CD4-positive, CD25-positive, alpha-beta regulatory T cell (primary cell): ENCODE measurements around the gene NEB. TPM values are rescaled to one million over a fixed set of nuclear protein-coding genes. Genes with fewer than 3 reads are reported as not detected.
A peak's percentile ranks its signal among the peaks of the same experiment; 100 is the strongest.
"Not testable (repeated sequence)": the region's sequence is repeated elsewhere in the genome, so short reads cannot be mapped to it uniquely, and the experiment has no call there.

Source experiments
- ATAC-seq, 2 donors: fragments of 150-1000 bp; cut with Tn5 transposase; one replicate each; pipeline ENCODE4 v1.10.0; 2021; ENCODE audit warnings: low read depth in 2 of 2, moderate number of reproducible peaks in 2 of 2, moderate library complexity in 1 of 2
- DNase-seq, 3 donors: peaks; one replicate each; pipeline versions ENCODE4 v3.0.0 to v3.0.0-alpha.2; 2012 to 2022; ENCODE audit warnings: mixed read lengths in 1 of 3
- H3K27ac ChIP-seq: one replicate; pipeline ENCODE4 v1.7.0; 2013; ENCODE audit warnings: mild to moderate bottlenecking, low read length; ENCODE audit not compliant: insufficient read depth, poor library complexity, severe bottlenecking
- H3K27me3 ChIP-seq: one replicate; pipeline ENCODE4 v1.7.0; 2013; ENCODE audit warnings: low read length; ENCODE audit not compliant: control insufficient read depth, insufficient read depth
- H3K36me3 ChIP-seq: one replicate; pipeline ENCODE4 v1.7.0; 2013; ENCODE audit warnings: mild to moderate bottlenecking, low read length, moderate library complexity; ENCODE audit not compliant: control insufficient read depth, insufficient read depth
- H3K4me1 ChIP-seq: 2 replicates; pipeline ENCODE4 v1.7.0; 2013; ENCODE audit warnings: mild to moderate bottlenecking, low read length; ENCODE audit not compliant: insufficient read depth, control insufficient read depth, poor library complexity, severe bottlenecking
- H3K4me3 ChIP-seq: one replicate; pipeline ENCODE4 v1.7.0; 2013; ENCODE audit warnings: low read depth, mild to moderate bottlenecking, low read length, moderate library complexity
- H3K9me3 ChIP-seq, 2 experiments: 1 replicate in 1 of 2; 2 replicates in 1 of 2; pipeline ENCODE4 v1.7.0; 2013; ENCODE audit warnings: low read length in 2 of 2, mild to moderate bottlenecking in 1 of 2, moderate library complexity in 1 of 2; ENCODE audit not compliant: control insufficient read depth in 2 of 2
- H3K27ac Mint-ChIP-seq, 3 donors: one replicate each; pipeline ENCODE4 v1.8.0; 2020 to 2022; ENCODE audit warnings: mild to moderate bottlenecking in 3 of 3, mixed read lengths in 3 of 3, moderate library complexity in 2 of 3
- H3K27me3 Mint-ChIP-seq: one replicate; pipeline ENCODE4 v1.8.0; 2022; ENCODE audit warnings: mild to moderate bottlenecking, mixed read lengths
- H3K36me3 Mint-ChIP-seq: one replicate; pipeline ENCODE4 v1.8.0; 2020; ENCODE audit warnings: mixed read lengths
- H3K4me1 Mint-ChIP-seq, 4 donors: one replicate each; pipeline ENCODE4 v1.8.0; 2020 to 2022; ENCODE audit warnings: mixed read lengths in 4 of 4, mild to moderate bottlenecking in 1 of 4
- H3K4me3 Mint-ChIP-seq, 4 donors: one replicate each; pipeline ENCODE4 v1.8.0; 2020 to 2022; ENCODE audit warnings: mild to moderate bottlenecking in 4 of 4, mixed read lengths in 4 of 4, moderate library complexity in 3 of 4
- H3K9me3 Mint-ChIP-seq, 7 donors: one replicate each; pipeline ENCODE4 v1.8.0; 2020 to 2022; ENCODE audit warnings: mixed read lengths in 7 of 7, mild to moderate bottlenecking in 3 of 7, moderate library complexity in 2 of 7
- polyA plus RNA-seq, 4 donors: library from polyadenylated mRNA; unstranded; fragments of 300-500 nt; fragmentation: Illumina TruSeq; gene quantifications; one replicate each; pipeline ENCODE4 v1.2.3, GENCODE V29; 2021
- total RNA-seq: library from RNA; stranded (reverse); gene quantifications from one replicate; pipeline ENCODE4 v1.2.3, GENCODE V29; 2022

Gene NEB
- total and polyA plus RNA-seq, 5 donors from 2014 or later = 0.06 to 1.3 (median 0.24) TPM; not detected in 1

GRCh38 chr2:151581300-151581699 lies 153.0 kb downstream of the NEB start:
- not testable (repeated sequence) for H3K4me1 ChIP-seq, H3K27me3 Mint-ChIP-seq, DNase-seq, H3K27ac Mint-ChIP-seq, H3K36me3 ChIP-seq, H3K9me3 Mint-ChIP-seq, H3K4me3 Mint-ChIP-seq, H3K4me3 ChIP-seq, H3K27ac ChIP-seq, H3K27me3 ChIP-seq, H3K9me3 ChIP-seq, H3K4me1 Mint-ChIP-seq, ATAC-seq, H3K36me3 Mint-ChIP-seq

GRCh38 chr2:151580697-151581096 lies 153.6 kb downstream of the NEB start:
- H3K27me3 ChIP-seq, H3K36me3 Mint-ChIP-seq, H3K27ac ChIP-seq, H3K27me3 Mint-ChIP-seq, H3K9me3 ChIP-seq, DNase-seq, H3K4me1 ChIP-seq, H3K4me3 Mint-ChIP-seq, H3K9me3 Mint-ChIP-seq, H3K36me3 ChIP-seq, H3K4me3 ChIP-seq, H3K4me1 Mint-ChIP-seq, H3K27ac Mint-ChIP-seq: not testable (repeated sequence)
- ATAC-seq = peak; percentile 57 to 76

- H3K36me3 ChIP-seq = no peaks in the 10 kb centered on the region
- no peak overlapping the region for H3K4me3 Mint-ChIP-seq
- no peak for DNase-seq
- peaks cover 4% of the 10 kb centered on the region for H3K36me3 Mint-ChIP-seq
- no peaks in the 10 kb centered on the region for H3K4me1 Mint-ChIP-seq
- H3K4me1 ChIP-seq = no peaks in the 10 kb centered on the region
- H3K4me3 ChIP-seq = no peak overlapping the region
- H3K27ac Mint-ChIP-seq = no peak overlapping the region
- no peak overlapping the region for H3K27ac ChIP-seq
- no peaks in the 10 kb centered on the region for H3K27me3 Mint-ChIP-seq
- ATAC-seq = no peak
- no peaks in the 10 kb centered on the region for H3K27me3 ChIP-seq
- H3K9me3 Mint-ChIP-seq = no peaks in the 10 kb centered on the region
- H3K9me3 ChIP-seq = no peaks in the 10 kb centered on the region
Observed at GRCh38 chr2:151577116-151577515, 157.2 kb downstream of the NEB start.

GRCh38 chr2:151576080-151576479 lies 158.2 kb downstream of the NEB start:
- H3K4me3 ChIP-seq = no peak overlapping the region
- no peak overlapping the region for H3K27ac Mint-ChIP-seq
- DNase-seq (no peak), ATAC-seq (no peak)
- no peaks in the 10 kb centered on the region for H3K4me1 Mint-ChIP-seq
- H3K9me3 ChIP-seq = no peaks in the 10 kb centered on the region
- no peaks in the 10 kb centered on the region for H3K27me3 Mint-ChIP-seq
- H3K9me3 Mint-ChIP-seq = no peaks in the 10 kb centered on the region
- H3K36me3 ChIP-seq = no peaks in the 10 kb centered on the region
- H3K4me1 ChIP-seq = no peaks in the 10 kb centered on the region
- no peaks in the 10 kb centered on the region for H3K27me3 ChIP-seq
- peaks cover 4% of the 10 kb centered on the region for H3K36me3 Mint-ChIP-seq
- no peak overlapping the region for H3K4me3 Mint-ChIP-seq
- H3K27ac ChIP-seq = no peak overlapping the region

- Histone ChIP-seq H3K4me3 (no peak overlapping the region), H3K36me3 (no peaks in the 10 kb centered on the region), H3K27me3 (no peaks in the 10 kb centered on the region), H3K4me1 (no peaks in the 10 kb centered on the region), H3K9me3 (no peaks in the 10 kb centered on the region), H3K27ac (no peak overlapping the region)
- Mint-ChIP-seq H3K27ac (no peak overlapping the region), H3K4me3 (no peak overlapping the region), H3K36me3 (peaks cover 4% of the 10 kb centered on the region), H3K9me3 (no peaks in the 10 kb centered on the region), H3K4me1 (no peaks in the 10 kb centered on the region), H3K27me3 (no peaks in the 10 kb centered on the region)
- no peak for DNase-seq
- ATAC-seq = no peak
Observed at GRCh38 chr2:151575338-151575737, 158.9 kb downstream of the NEB start.

- no peak overlapping the region for H3K4me3 Mint-ChIP-seq
- Histone ChIP-seq H3K4me3 (no peak overlapping the region), H3K27me3 (no peaks in the 10 kb centered on the region), H3K4me1 (no peaks in the 10 kb centered on the region), H3K9me3 (no peaks in the 10 kb centered on the region), H3K27ac (no peak overlapping the region), H3K36me3 (no peaks in the 10 kb centered on the region)
- ATAC-seq (no peak), DNase-seq (no peak)
- H3K36me3 Mint-ChIP-seq = peaks cover 3% of the 10 kb centered on the region
- H3K27ac Mint-ChIP-seq = no peak overlapping the region
- no peaks in the 10 kb centered on the region for H3K4me1 Mint-ChIP-seq
- H3K9me3 Mint-ChIP-seq = no peaks in the 10 kb centered on the region
- no peaks in the 10 kb centered on the region for H3K27me3 Mint-ChIP-seq
Observed at GRCh38 chr2:151570191-151570590, 164.1 kb downstream of the NEB start.

- Histone ChIP-seq H3K9me3 (no peaks in the 10 kb centered on the region), H3K27me3 (no peaks in the 10 kb centered on the region), H3K4me1 (no peaks in the 10 kb centered on the region), H3K36me3 (no peaks in the 10 kb centered on the region), H3K27ac (no peak overlapping the region), H3K4me3 (no peak overlapping the region)
- H3K27me3 Mint-ChIP-seq = no peaks in the 10 kb centered on the region
- DNase-seq = no peak
- ATAC-seq = no peak
- H3K27ac Mint-ChIP-seq = no peak overlapping the region
- H3K9me3 Mint-ChIP-seq = no peaks in the 10 kb centered on the region
- no peak overlapping the region for H3K4me3 Mint-ChIP-seq
- peaks cover 6% of the 10 kb centered on the region for H3K36me3 Mint-ChIP-seq
- H3K4me1 Mint-ChIP-seq = no peaks in the 10 kb centered on the region
Observed at GRCh38 chr2:151569167-151569566, 165.1 kb downstream of the NEB start.

GRCh38 chr2:151568501-151568900 lies 165.8 kb downstream of the NEB start:
- H3K9me3 Mint-ChIP-seq = peaks cover 0 to 2% (median 0%) of the 10 kb centered on the region in 7 donors

More at GRCh38 chr2:151568501-151568900, 165.8 kb downstream of the NEB start:
- H3K36me3 ChIP-seq = no peaks in the 10 kb centered on the region
- Mint-ChIP-seq H3K4me3 (no peak overlapping the region), H3K27ac (no peak overlapping the region), H3K4me1 (no peaks in the 10 kb centered on the region), H3K36me3 (peaks cover 11% of the 10 kb centered on the region), H3K27me3 (no peaks in the 10 kb centered on the region)
- DNase-seq = no peak
- no peaks in the 10 kb centered on the region for H3K27me3 ChIP-seq
- H3K9me3 ChIP-seq = no peaks in the 10 kb centered on the region
- H3K4me1 ChIP-seq = no peaks in the 10 kb centered on the region
- ATAC-seq = no peak
- no peak overlapping the region for H3K27ac ChIP-seq
- H3K4me3 ChIP-seq = no peak overlapping the region
